GM23338 (cell line): Measurements from ENCODE around the gene STIL. TPM values are rescaled to one million over a fixed set of nuclear protein-coding genes. Genes with fewer than 3 reads are reported as not detected.

Experiments used
- ATAC-seq: fragments of 200-7000 bp; cut with Tn5 transposase; 3 replicates; pipeline ENCODE4 v1.9.1; 2020
- DNase-seq: peaks from one replicate; pipeline ENCODE4 v3.0.0-alpha.2; 2015; ENCODE audit warnings: low spot score
- H2AFZ ChIP-seq: fragments of 200-600 bp; sonication (generic); 2 replicates; pipeline ENCODE4 v1.8.0; 2016; ENCODE audit warnings: antibody characterized with exemption, mild to moderate bottlenecking, moderate library complexity
- H3F3A ChIP-seq: fragments of 200-600 bp; sonication (generic); replicated peaks from 2 replicates; pipeline ENCODE4 v1.8.0; 2017; ENCODE audit warnings: antibody characterized with exemption, mixed run types, low read depth
- H3K27ac ChIP-seq: fragments of 200-600 bp; sonication (generic); 2 replicates; pipeline ENCODE4 v1.6.1; 2016; ENCODE audit warnings: low read depth
- H3K27me3 ChIP-seq: fragments of 200-600 bp; sonication (generic); 2 replicates; pipeline ENCODE4 v1.8.0; 2016; ENCODE audit warnings: mild to moderate bottlenecking, mixed run types, moderate library complexity; ENCODE audit not compliant: insufficient read depth
- H3K36me3 ChIP-seq: fragments of 200-600 bp; sonication (generic); 2 replicates; pipeline ENCODE4 v1.8.0; 2016; ENCODE audit warnings: mild to moderate bottlenecking; ENCODE audit not compliant: insufficient read depth
- H3K4me1 ChIP-seq: fragments of 200-600 bp; sonication (generic); 2 replicates; pipeline ENCODE4 v1.8.0; 2016; ENCODE audit warnings: mild to moderate bottlenecking, moderate library complexity; ENCODE audit not compliant: insufficient read depth
- H3K4me2 ChIP-seq: fragments of 200-600 bp; sonication (generic); 2 replicates; pipeline ENCODE4 v1.7.1; 2017; ENCODE audit warnings: mixed run types
- H3K4me3 ChIP-seq: fragments of 200-600 bp; sonication (generic); 2 replicates; pipeline ENCODE4 v1.6.1; 2016; ENCODE audit warnings: mixed run types
- H3K79me2 ChIP-seq: fragments of 200-600 bp; sonication (generic); replicated peaks from 2 replicates; pipeline ENCODE4 v1.8.0; 2017; ENCODE audit warnings: mild to moderate bottlenecking; ENCODE audit not compliant: insufficient read depth
- H3K9me2 ChIP-seq: fragments of 200-600 bp; sonication (generic); 2 replicates; pipeline ENCODE4 v1.8.0; 2017; ENCODE audit not compliant: insufficient read depth
- H4K20me1 ChIP-seq: fragments of 200-600 bp; sonication (generic); replicated peaks from 2 replicates; pipeline ENCODE4 v1.8.0; 2017; ENCODE audit warnings: mild to moderate bottlenecking; ENCODE audit not compliant: insufficient read depth
- H3K27ac Mint-ChIP-seq: 2 replicates; pipeline ENCODE4 v1.8.0; 2020; ENCODE audit warnings: inconsistent platforms, mild to moderate bottlenecking, moderate library complexity, mixed read lengths
- H3K27me3 Mint-ChIP-seq: 3 replicates; pipeline ENCODE4 v1.8.0; 2022; ENCODE audit warnings: low read depth, mild to moderate bottlenecking, moderate library complexity, mixed read lengths, inconsistent platforms; ENCODE audit not compliant: insufficient read depth, poor library complexity
- H3K36me3 Mint-ChIP-seq: 3 replicates; pipeline ENCODE4 v1.8.0; 2021; ENCODE audit warnings: low read depth, mild to moderate bottlenecking, inconsistent platforms, moderate library complexity, mixed read lengths
- H3K4me1 Mint-ChIP-seq: 3 replicates; pipeline ENCODE4 v1.8.0; 2020; ENCODE audit warnings: mild to moderate bottlenecking, inconsistent platforms, mixed read lengths
- H3K4me3 Mint-ChIP-seq: 3 replicates; pipeline ENCODE4 v1.8.0; 2021; ENCODE audit warnings: moderate library complexity, mild to moderate bottlenecking, inconsistent platforms, mixed read lengths
- H3K9me3 Mint-ChIP-seq: 3 replicates; pipeline ENCODE4 v1.8.0; 2020; ENCODE audit warnings: moderate library complexity, mild to moderate bottlenecking, inconsistent platforms, mixed read lengths
- CREB1 ChIP-seq: fragments of 250-450 bp; sonication (Bioruptor Pico); IDR thresholded peaks from 2 replicates; pipeline ENCODE4 v1.5.0; 2020; ENCODE audit warnings: low read depth, mild to moderate bottlenecking, moderate library complexity
- EZH2phosphoT487 ChIP-seq: fragments of 200-600 bp; sonication (generic); IDR thresholded peaks from one replicate; pipeline ENCODE4 v1.8.1; 2018; ENCODE audit warnings: antibody characterized with exemption; ENCODE audit not compliant: unreplicated experiment
- JUNB ChIP-seq: IDR thresholded peaks from one replicate; pipeline ENCODE4 v1.6.1; 2016; ENCODE audit warnings: antibody characterized with exemption; ENCODE audit not compliant: unreplicated experiment
- NANOG ChIP-seq: IDR thresholded peaks from 2 replicates; pipeline ENCODE4 v1.6.1; 2016; ENCODE audit warnings: antibody characterized with exemption, borderline replicate concordance
- POLR2AphosphoS5 ChIP-seq: IDR thresholded peaks from 2 replicates; pipeline ENCODE4 v1.6.1; 2016; ENCODE audit warnings: antibody characterized with exemption, low read depth
- REST ChIP-seq: IDR thresholded peaks from one replicate; pipeline ENCODE4 v1.6.1; 2018; ENCODE audit warnings: antibody characterized with exemption; ENCODE audit not compliant: unreplicated experiment
- STAT1 ChIP-seq: IDR thresholded peaks from one replicate; pipeline ENCODE4 v1.6.1; 2016; ENCODE audit warnings: antibody characterized with exemption; ENCODE audit not compliant: unreplicated experiment
- ZNF114 ChIP-seq: fragments of 250-450 bp; sonication (Bioruptor Pico); IDR thresholded peaks from 2 replicates; pipeline ENCODE4 v1.5.0; 2020; ENCODE audit warnings: mild to moderate bottlenecking, moderate library complexity
- ZNF331 ChIP-seq: fragments of 250-450 bp; sonication (Bioruptor Pico); IDR thresholded peaks from 2 replicates; pipeline ENCODE4 v1.5.0; 2020; ENCODE audit warnings: low read depth, mild to moderate bottlenecking, moderate library complexity
- polyA plus RNA-seq: library from polyadenylated mRNA; unstranded; fragments of >200 nt; fragmentation: Nextera tagmentation; extraction: Ambion mirVana; gene quantifications from 2 replicates; pipeline ENCODE4 v1.2.1, GENCODE V29; 2016
- total RNA-seq: library from RNA; depleted of rRNA; stranded (reverse); fragments of >200 nt; shearing (Covaris generic); gene quantifications from 2 replicates; pipeline ENCODE4 v1.2.3, GENCODE V29; 2014
- TF ChIP-seq, protein P1 (sequence below), 2 experiments: fragments of 200-600 bp in 1 of 2; sonication (generic) in 1 of 2; conservative IDR thresholded peaks; 2 replicates each; pipeline versions ENCODE4 v1.5.1 to v1.6.1; 2016 to 2017; ENCODE audit warnings: antibody characterized with exemption in 2 of 2, low read depth in 2 of 2, mild to moderate bottlenecking in 2 of 2, moderate library complexity in 1 of 2
- TF ChIP-seq, protein P2 (sequence below): fragments of 250-450 bp; sonication (Bioruptor Pico); IDR thresholded peaks from 2 replicates; pipeline ENCODE4 v1.5.0; 2020; ENCODE audit warnings: mild to moderate bottlenecking, moderate library complexity

Gene STIL
- total and polyA plus RNA-seq, 2 experiments from 2014 or later = 15.6 to 38.2 TPM

- Histone ChIP-seq H3K4me1 (no peaks in the 10 kb centered on the region), H3K4me3 (no peak overlapping the region), H3K27me3 (no peaks in the 10 kb centered on the region), H3K4me2 (no peak overlapping the region), H3K36me3 (no peaks in the 10 kb centered on the region), H3K27ac (no peak overlapping the region), H4K20me1 (peaks cover 4% of the 10 kb centered on the region), H3K9me2 (no peaks in the 10 kb centered on the region), H3K79me2 (peaks cover 8% of the 10 kb centered on the region; the same call in 1 of the 2 replicates), H3F3A (no peaks in the 10 kb centered on the region), H2AFZ (no peak overlapping the region)
- no peak for DNase-seq
- H3K27me3 Mint-ChIP-seq = peaks cover 5% of the 10 kb centered on the region
- H3K9me3 Mint-ChIP-seq = no peaks in the 10 kb centered on the region; the same call in 2 of the 3 replicates
- TF ChIP-seq EZH2phosphoT487 = no peak
- TF ChIP-seq POLR2AphosphoS5 = no peak
- no peak for TF ChIP-seq ZNF331 (CRISPR knock-in tag)
- TF ChIP-seq REST = no peak
- TF ChIP-seq STAT1 = no peak
- TF ChIP-seq, protein P1, sequence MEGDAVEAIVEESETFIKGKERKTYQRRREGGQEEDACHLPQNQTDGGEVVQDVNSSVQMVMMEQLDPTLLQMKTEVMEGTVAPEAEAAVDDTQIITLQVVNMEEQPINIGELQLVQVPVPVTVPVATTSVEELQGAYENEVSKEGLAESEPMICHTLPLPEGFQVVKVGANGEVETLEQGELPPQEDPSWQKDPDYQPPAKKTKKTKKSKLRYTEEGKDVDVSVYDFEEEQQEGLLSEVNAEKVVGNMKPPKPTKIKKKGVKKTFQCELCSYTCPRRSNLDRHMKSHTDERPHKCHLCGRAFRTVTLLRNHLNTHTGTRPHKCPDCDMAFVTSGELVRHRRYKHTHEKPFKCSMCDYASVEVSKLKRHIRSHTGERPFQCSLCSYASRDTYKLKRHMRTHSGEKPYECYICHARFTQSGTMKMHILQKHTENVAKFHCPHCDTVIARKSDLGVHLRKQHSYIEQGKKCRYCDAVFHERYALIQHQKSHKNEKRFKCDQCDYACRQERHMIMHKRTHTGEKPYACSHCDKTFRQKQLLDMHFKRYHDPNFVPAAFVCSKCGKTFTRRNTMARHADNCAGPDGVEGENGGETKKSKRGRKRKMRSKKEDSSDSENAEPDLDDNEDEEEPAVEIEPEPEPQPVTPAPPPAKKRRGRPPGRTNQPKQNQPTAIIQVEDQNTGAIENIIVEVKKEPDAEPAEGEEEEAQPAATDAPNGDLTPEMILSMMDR (conservative IDR thresholded peaks at IDR 0.05; ENCODE audit: low read depth in 2 of 2) = no peak
- no peak for TF ChIP-seq JUNB
- no peak for TF ChIP-seq NANOG
- TF ChIP-seq, protein P2, sequence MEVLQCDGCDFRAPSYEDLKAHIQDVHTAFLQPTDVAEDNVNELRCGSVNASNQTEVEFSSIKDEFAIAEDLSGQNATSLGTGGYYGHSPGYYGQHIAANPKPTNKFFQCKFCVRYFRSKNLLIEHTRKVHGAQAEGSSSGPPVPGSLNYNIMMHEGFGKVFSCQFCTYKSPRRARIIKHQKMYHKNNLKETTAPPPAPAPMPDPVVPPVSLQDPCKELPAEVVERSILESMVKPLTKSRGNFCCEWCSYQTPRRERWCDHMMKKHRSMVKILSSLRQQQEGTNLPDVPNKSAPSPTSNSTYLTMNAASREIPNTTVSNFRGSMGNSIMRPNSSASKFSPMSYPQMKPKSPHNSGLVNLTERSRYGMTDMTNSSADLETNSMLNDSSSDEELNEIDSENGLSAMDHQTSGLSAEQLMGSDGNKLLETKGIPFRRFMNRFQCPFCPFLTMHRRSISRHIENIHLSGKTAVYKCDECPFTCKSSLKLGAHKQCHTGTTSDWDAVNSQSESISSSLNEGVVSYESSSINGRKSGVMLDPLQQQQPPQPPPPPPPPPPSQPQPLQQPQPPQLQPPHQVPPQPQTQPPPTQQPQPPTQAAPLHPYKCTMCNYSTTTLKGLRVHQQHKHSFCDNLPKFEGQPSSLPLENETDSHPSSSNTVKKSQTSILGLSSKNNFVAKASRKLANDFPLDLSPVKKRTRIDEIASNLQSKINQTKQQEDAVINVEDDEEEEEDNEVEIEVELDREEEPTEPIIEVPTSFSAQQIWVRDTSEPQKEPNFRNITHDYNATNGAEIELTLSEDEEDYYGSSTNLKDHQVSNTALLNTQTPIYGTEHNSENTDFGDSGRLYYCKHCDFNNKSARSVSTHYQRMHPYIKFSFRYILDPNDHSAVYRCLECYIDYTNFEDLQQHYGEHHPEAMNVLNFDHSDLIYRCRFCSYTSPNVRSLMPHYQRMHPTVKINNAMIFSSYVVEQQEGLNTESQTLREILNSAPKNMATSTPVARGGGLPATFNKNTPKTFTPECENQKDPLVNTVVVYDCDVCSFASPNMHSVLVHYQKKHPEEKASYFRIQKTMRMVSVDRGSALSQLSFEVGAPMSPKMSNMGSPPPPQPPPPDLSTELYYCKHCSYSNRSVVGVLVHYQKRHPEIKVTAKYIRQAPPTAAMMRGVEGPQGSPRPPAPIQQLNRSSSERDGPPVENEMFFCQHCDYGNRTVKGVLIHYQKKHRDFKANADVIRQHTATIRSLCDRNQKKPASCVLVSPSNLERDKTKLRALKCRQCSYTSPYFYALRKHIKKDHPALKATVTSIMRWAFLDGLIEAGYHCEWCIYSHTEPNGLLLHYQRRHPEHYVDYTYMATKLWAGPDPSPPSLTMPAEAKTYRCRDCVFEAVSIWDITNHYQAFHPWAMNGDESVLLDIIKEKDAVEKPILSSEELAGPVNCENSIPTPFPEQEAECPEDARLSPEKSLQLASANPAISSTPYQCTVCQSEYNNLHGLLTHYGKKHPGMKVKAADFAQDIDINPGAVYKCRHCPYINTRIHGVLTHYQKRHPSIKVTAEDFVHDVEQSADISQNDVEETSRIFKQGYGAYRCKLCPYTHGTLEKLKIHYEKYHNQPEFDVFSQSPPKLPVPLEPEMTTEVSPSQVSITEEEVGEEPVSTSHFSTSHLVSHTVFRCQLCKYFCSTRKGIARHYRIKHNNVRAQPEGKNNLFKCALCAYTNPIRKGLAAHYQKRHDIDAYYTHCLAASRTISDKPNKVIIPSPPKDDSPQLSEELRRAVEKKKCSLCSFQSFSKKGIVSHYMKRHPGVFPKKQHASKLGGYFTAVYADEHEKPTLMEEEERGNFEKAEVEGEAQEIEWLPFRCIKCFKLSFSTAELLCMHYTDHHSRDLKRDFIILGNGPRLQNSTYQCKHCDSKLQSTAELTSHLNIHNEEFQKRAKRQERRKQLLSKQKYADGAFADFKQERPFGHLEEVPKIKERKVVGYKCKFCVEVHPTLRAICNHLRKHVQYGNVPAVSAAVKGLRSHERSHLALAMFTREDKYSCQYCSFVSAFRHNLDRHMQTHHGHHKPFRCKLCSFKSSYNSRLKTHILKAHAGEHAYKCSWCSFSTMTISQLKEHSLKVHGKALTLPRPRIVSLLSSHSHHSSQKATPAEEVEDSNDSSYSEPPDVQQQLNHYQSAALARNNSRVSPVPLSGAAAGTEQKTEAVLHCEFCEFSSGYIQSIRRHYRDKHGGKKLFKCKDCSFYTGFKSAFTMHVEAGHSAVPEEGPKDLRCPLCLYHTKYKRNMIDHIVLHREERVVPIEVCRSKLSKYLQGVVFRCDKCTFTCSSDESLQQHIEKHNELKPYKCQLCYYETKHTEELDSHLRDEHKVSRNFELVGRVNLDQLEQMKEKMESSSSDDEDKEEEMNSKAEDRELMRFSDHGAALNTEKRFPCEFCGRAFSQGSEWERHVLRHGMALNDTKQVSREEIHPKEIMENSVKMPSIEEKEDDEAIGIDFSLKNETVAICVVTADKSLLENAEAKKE (CRISPR knock-in tag) = no peak
- no peak for TF ChIP-seq CREB1
- TF ChIP-seq ZNF114 (CRISPR knock-in tag) = no peak
- no peak overlapping the region for H3K4me3 Mint-ChIP-seq
- H3K27ac Mint-ChIP-seq = no peak overlapping the region
- ATAC-seq = no peak
- 0 out of 3 replicates have a peak, but pooled peaks cover 3% of the 10 kb centered on the region for H3K36me3 Mint-ChIP-seq
- no peaks in the 10 kb centered on the region for H3K4me1 Mint-ChIP-seq
Observed at GRCh38 chr1:47348246-47348645, 34.3 kb upstream of the STIL start.
